ENCODE measurements around the gene BRD7.
A peak's percentile ranks its signal among the peaks of the same experiment; 100 is the strongest.

BRD7 gene

GRCh38 chr16:50288026-50288425 is 80.8 kb downstream of the BRD7 start:
- no peak for DNase-seq

GRCh38 chr16:50286681-50287080 is 82.1 kb downstream of the BRD7 start:
- no peak for DNase-seq

- no peak for DNase-seq
Measured at GRCh38 chr16:50285406-50286003, 83.3 kb downstream of the BRD7 start.

DNA sequence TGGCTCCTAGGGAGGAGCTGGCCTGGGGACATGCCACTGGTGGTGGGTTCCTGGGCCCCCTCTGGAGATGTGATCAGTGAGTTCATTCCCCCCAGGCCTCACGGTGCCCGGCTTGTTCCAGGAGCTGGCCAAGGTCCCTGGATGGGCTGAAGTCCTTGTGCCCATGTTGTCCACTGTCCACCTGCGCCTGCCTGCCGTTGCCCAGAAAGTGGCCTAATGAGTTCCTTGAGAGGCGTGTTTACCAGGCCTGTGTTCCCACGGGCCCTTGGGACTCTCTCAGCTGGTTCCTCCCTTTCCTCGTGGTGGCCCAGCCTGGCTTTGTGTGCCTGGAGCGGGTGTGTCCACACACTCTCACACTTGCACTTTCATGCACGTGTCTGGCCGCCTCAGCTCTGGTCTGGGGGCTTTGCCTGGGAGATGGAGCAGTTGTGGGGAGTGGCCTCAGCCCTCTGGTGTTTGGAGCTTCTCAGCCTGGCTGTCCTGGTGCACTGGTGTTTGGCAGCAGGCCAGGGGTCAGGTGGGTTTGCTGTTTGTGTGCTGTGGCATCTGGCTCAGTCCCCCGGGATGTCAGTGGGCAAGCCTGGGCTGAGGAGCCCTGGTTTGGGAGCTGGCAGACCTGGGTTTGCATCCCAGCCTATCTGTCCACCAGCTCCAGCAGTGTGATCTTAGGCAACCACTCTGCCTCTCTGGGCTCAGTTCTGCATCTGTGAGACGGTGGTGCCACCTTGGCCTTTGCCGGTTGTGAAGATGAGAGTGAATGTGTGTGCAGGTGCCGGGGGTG is 84.5 kb downstream of the BRD7 start:
- DNase-seq = no peak

DNA sequence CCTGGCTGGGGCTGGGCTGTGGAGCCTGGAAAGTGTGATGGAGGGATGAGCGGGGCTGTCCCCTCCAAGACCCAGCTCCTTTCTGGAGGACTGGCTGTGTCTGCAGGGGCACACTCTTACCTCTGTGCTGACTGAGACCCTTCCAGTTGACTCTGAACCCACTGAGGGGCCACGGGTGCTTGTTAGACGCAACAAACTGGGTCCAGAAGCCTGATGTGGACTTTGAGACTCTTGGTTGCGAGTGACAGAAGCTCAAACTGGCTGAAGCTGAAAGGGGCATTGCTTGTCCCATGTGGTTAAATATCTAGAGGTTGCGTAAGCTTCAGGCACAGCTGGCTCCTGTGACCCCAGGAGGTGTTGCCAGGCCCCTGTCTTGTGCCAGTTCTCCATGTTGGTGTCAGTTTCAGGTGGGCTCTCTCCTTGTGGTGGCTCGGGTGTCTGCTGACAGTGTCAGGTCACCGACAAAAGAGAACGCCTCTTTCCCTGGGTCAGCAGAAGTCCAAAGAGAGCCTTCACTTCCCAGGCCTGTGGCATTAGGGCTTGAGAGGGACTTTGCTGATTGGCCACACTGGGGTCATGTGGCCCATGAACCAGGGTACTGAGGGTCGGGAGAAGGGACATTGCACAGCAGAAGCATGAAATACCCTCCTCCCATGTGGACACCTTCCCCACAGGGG is 85.7 kb downstream of the BRD7 start:
- no peak for DNase-seq

DNA sequence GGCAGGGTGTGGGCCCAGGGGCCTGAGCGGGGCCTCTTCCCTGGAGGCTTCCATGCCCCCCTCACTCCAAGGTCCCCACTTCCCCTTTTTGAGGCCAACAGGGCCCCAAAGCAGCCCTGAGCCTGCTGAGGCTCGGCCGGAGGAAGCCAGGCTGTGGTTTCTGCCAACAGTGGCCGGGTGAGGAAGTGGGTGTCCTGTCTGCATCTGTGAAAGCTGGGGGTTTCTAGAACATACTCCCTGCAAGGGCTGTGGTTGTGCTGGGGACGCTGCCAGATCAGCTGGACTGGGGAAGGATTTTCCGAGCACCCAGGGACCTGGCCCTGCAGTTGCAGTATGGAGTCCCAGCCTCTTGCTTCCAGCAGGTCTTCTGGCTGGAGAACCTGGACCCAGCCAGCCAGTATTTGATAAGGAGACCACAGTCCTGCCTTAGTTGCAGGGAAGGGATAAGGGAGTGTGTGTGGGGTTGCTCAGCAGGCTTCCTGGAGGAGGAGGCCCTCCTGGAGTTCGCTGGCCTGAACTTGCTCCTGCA is 86.7 kb downstream of the BRD7 start:
- DNase-seq = peak; percentile 80

DNA sequence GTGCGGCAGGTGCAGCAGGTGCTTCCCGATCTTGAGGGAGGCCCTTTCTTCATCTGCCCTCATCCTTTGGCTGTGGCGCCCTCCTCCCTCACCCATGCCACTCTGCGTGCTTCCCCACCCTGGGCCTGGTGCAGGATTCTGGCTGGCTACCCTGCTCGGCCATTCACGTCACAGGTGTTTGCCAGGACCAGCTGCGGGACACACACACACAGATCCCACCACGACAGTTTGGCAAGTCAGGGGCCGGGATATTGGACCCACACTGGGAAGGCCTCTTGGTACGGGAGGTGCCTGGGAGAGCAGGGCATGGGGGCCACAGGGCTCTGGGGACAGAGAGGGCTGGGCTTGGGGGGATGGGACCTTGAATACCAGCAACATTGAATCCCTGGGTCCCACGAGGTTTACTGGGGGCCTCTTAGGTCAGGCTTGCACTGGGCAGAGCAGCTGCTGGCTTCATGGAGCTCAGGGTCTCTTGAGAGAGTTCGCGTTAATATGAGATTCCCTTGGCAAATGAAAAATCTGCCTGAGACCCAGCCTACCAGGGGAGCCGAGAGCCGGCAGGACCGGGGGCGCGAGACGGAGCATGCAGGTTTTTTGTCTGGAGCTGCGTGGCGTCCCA is 87.3 kb downstream of the BRD7 start:
- no peak for DNase-seq

- no peak for DNase-seq
Measured at GRCh38 chr16:50280932-50281331, 87.9 kb downstream of the BRD7 start.

DNA sequence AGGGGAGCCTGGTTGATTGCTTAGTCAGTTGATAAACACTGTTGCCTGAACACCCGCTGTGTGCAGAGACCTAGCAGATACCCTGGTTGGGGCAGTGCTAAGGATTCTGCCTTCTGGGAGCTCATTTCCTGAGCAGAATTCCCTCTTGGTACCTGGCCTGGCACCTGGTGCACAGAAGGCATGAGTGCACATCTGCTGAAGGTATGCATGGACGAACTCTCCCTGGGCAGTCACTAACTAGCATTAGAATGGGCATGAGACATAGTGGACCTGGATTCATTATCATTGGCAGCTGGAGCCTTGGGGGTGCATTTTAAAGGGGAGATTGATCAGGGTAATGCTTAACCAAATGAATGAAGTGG is 89.3 kb downstream of the BRD7 start:
- DNase-seq = no peak

DNA sequence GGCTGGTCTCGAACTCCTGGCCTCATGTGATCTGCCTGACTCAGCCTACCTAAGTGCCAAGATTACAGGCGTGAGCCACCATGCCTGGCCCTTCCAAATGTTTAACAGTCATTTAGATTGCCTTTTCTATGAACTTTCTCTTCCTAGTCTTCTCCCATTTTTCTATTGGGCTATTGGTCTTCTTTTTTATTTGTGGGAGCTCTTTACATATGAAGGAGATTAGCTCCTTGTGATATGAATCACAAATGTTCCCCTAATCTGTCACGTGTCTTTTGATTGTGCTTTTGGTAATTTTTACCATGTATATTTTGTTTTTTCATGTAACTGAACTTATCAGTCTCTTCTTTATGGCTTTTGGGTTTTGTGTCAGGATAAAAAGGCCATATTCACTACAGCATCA is 90.5 kb downstream of the BRD7 start:
- DNase-seq = no peak

GRCh38 chr16:50276801-50277555 is 91.8 kb downstream of the BRD7 start:
- DNase-seq = peak; percentile 55

DNA sequence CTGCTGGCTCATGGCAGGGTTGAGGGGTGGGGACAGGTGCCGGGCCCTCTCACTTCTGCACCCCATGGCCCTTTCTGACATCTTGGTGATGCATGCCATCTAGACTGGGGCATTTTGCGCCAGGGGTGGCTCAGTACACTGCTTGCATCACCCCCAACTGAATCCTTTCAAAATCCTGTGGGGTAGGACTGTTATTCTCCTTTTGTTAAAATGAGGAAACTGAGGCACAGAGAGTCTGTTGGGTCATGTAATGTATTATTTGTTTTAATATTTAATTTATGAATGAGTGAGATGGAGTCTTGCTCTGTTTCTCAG is 92.5 kb downstream of the BRD7 start:
- DNase-seq = no peak

DNA sequence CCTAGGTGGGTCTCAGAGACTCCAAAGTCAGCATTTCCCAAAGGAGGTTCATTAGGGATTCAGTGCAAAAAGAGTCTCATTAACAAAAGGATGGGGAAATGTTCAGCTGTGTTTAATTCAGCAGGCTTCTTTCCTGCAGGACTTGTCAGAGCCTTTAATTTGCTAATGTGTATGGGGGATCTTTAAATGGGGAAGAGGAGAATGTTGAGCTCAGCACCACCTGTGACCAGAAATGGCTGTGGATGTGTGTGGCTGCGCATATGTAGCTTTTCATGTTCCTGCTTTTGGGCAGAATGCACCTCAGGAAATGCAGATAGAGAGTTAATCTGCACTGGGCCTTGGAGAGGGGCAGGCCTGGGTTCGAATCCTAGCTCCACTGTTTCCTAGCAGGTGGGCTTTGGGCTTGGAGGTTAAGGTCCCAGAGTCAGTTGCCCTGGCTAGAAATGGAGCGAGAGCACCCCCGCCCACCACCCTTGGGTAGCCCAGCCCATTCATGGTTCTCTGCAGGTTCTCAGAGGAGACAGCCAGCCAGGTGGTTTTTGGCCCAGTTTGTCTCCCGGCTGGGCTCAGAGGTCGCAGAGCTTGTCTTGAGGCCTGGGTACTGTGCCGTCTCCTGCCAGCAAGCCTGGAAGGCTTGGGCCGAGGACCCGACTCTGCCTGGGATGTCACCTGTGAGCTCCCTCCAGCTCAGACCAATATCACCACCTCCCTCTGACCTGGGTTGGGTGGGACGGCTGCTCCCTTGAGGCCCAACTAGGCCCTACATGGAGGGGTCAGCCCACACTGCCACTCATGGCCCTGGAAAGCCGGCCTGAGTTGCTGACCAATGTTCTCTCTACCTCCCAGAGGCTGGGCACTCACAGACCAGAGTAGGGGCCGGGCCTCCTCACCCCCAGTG is 93.1 kb downstream of the BRD7 start:
- DNase-seq = no peak

GRCh38 chr16:50275098-50275415 is 93.7 kb downstream of the BRD7 start:
- DNase-seq = no peak

- DNase-seq = peak; percentile 67
Measured at GRCh38 chr16:50274326-50275097, 94.3 kb downstream of the BRD7 start.

- peak; percentile 65 for DNase-seq
Measured at GRCh38 chr16:50273888-50274325, 94.9 kb downstream of the BRD7 start.

DNA sequence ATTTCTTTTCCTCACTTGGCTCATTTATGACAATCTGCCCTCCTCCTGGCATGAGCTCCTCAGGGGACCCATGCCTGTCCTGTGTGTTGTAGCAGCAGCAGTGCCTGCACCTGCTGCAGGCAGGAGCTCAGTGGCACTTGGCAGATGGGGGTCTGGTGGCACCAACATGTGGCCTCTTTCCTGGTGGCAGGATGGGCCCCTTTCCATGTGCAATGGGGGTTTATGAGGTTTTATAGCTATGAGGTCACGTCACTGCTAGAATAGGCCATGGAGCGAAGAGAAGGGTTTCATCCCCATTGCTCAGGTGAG is 95.5 kb downstream of the BRD7 start:
- DNase-seq = no peak

- DNase-seq = no peak
Measured at GRCh38 chr16:50272687-50273381, 96.0 kb downstream of the BRD7 start.

GRCh38 chr16:50272111-50272571 is 96.6 kb downstream of the BRD7 start:
- DNase-seq = no peak

Data from activated CD4-positive, alpha-beta T cell treated with anti-CD3 and anti-CD28 coated beads, Interleukin-2, Interleukin-6, amounts not matched to agents 100 ng/mL and 50 ng/mL, durations not matched to agents 16 hours and 8 hours (primary cell).